Gastroesophageal sphincter (tissue), 3 donors: ENCODE data around the gene ABCG1.

Source experiments
- CTCF ChIP-seq, 4 experiments: fragments of 200-600 bp in 2 of 4; fragments of 450-650 bp in 2 of 4; sonication (generic) in 1 of 4; IDR thresholded peaks; one replicate each; pipeline ENCODE4 v1.5.1; 2017 to 2019; ENCODE audit warnings: antibody characterized with exemption in 4 of 4, mild to moderate bottlenecking in 2 of 4, moderate library complexity in 2 of 4
- EP300 ChIP-seq: sonication (generic); formaldehyde crosslinking; IDR thresholded peaks from one replicate; pipeline ENCODE4 v1.6.1; 2017; ENCODE audit warnings: antibody characterized with exemption, mild to moderate bottlenecking
- POLR2A ChIP-seq, 2 donors: fragments of 450-650 bp; IDR thresholded peaks; one replicate each; pipeline ENCODE4 v1.6.1; 2017; ENCODE audit warnings: antibody characterized with exemption in 2 of 2, mild to moderate bottlenecking in 2 of 2, moderate library complexity in 1 of 2
- POLR2AphosphoS5 ChIP-seq: sonication (generic); formaldehyde crosslinking; IDR thresholded peaks from one replicate; pipeline ENCODE4 v1.6.1; 2017; ENCODE audit warnings: antibody characterized with exemption

GRCh38 chr21:42239556-42239955 is 20.6 kb downstream of the ABCG1 start:
- no peak for TF ChIP-seq CTCF (IDR thresholded peaks at IDR 0.05)
- no peak for TF ChIP-seq POLR2AphosphoS5
- no peak for TF ChIP-seq POLR2A (IDR thresholded peaks at IDR 0.05)
- no peak for TF ChIP-seq EP300
